Endothelial cell of umbilical vein (primary cell): ENCODE results near the gene CBX4. TPM values are rescaled to one million over a fixed set of nuclear protein-coding genes. Genes with fewer than 3 reads are reported as not detected.

Source experiments
- BruUV-seq: library from RNA; stranded (reverse); fragments of 400-500 nt; replicated peaks from 2 replicates; lab custom pipeline; 2021; lab: Mats Ljungman, UMichigan
- CTCF ChIA-PET: fragments of 300-600, 350-600 bp; sonication (Branson Sonifier 250); formaldehyde crosslinking; loops from one replicate; lab custom pipeline; 2021; ENCODE audit warnings: antibody characterized with exemption, inconsistent platforms; lab: Charles Lee
- POLR2A ChIA-PET: fragments of 300-600, 350-600 bp; sonication (Branson Sonifier 250); formaldehyde crosslinking; loops from one replicate; lab custom pipeline; 2021; ENCODE audit warnings: antibody characterized with exemption, inconsistent platforms; lab: Charles Lee
- DNase-seq: peaks from one replicate; pipeline ENCODE4 v3.0.0-alpha.2; 2011; ENCODE audit warnings: low read depth, low spot score
- FAIRE-seq: peaks from 2 replicates; lab custom pipeline; 2011; peaks lifted over from hg19 to GRCh38; lab: Jason Lieb, UNC
- H2AFZ ChIP-seq: 2 replicates; pipeline ENCODE4 v1.6.0; 2012; ENCODE audit warnings: low read depth, low read length, control low read depth, inconsistent platforms
- H3K27ac ChIP-seq: 2 replicates; pipeline ENCODE4 v1.5.1; 2011; ENCODE audit warnings: low read depth, mild to moderate bottlenecking, control low read depth, low read length, moderate library complexity; ENCODE audit not compliant: insufficient read depth
- H3K27me3 ChIP-seq, 2 experiments: 2 replicates each; pipeline versions ENCODE4 v1.6.0 to v1.6.1; 2011; ENCODE audit warnings: low read length in 2 of 2, mixed read lengths in 1 of 2; ENCODE audit not compliant: control insufficient read depth in 2 of 2, insufficient read depth in 2 of 2
- H3K36me3 ChIP-seq, 2 experiments: 2 replicates in 1 of 2; 3 replicates in 1 of 2; pipeline ENCODE4 v1.5.1; 2011; ENCODE audit warnings: low read length in 2 of 2, mild to moderate bottlenecking in 1 of 2, moderate library complexity in 1 of 2; ENCODE audit not compliant: control insufficient read depth in 2 of 2, insufficient read depth in 2 of 2; ENCODE audit errors: extremely low read depth in 1 of 2
- H3K4me1 ChIP-seq: 3 replicates; pipeline ENCODE4 v1.5.1; 2011; ENCODE audit warnings: mild to moderate bottlenecking, low read length; ENCODE audit not compliant: control insufficient read depth, insufficient read depth; ENCODE audit errors: extremely low read depth
- H3K4me2 ChIP-seq: 2 replicates; pipeline ENCODE4 v1.6.1; 2011; ENCODE audit warnings: low read length, control low read depth, mixed read lengths; ENCODE audit not compliant: insufficient read depth
- H3K4me3 ChIP-seq, 3 experiments: fragments of 200-600 bp in 1 of 3; sonication (generic), shearing (Covaris generic) in 1 of 3; replicated peaks in 1 of 3; 2 replicates each; pipeline ENCODE4 v1.5.1; 2011 to 2016; ENCODE audit warnings: control low read depth in 3 of 3, low read length in 3 of 3, mild to moderate bottlenecking in 2 of 3, inconsistent platforms in 1 of 3, low read depth in 1 of 3, moderate library complexity in 1 of 3; ENCODE audit not compliant: insufficient read depth in 1 of 3
- H3K79me2 ChIP-seq: 2 replicates; pipeline ENCODE4 v1.6.0; 2012; ENCODE audit warnings: low read length, inconsistent platforms; ENCODE audit not compliant: control insufficient read depth, insufficient read depth
- H3K9ac ChIP-seq: replicated peaks from 2 replicates; pipeline ENCODE3; 2011; ENCODE audit warnings: low read length, control low read depth; ENCODE audit not compliant: insufficient read depth; ENCODE audit errors: extremely low read depth
- H3K9me1 ChIP-seq: replicated peaks from 3 replicates; pipeline ENCODE4 v1.6.0; 2011; ENCODE audit warnings: mild to moderate bottlenecking, low read length; ENCODE audit not compliant: control insufficient read depth, insufficient read depth; ENCODE audit errors: extremely low read depth
- H3K9me3 ChIP-seq: replicated peaks from 2 replicates; pipeline ENCODE4 v1.5.1; 2012; ENCODE audit warnings: low read length, inconsistent platforms; ENCODE audit not compliant: control insufficient read depth, insufficient read depth
- H4K20me1 ChIP-seq: replicated peaks from 2 replicates; pipeline ENCODE3; 2011; ENCODE audit warnings: mild to moderate bottlenecking, low read length; ENCODE audit not compliant: control insufficient read depth, insufficient read depth; ENCODE audit errors: extremely low read depth
- CTCF ChIP-seq, 2 donors: IDR thresholded peaks; 1 replicate in 1 of 2; 2 replicates in 1 of 2; pipeline ENCODE4 v1.5.1; 2011; ENCODE audit warnings: low read length in 2 of 2, mild to moderate bottlenecking in 2 of 2, moderate library complexity in 2 of 2, control low read depth in 1 of 2, inconsistent platforms in 1 of 2, low read depth in 1 of 2; ENCODE audit not compliant: insufficient read depth in 1 of 2; ENCODE audit errors: extremely low read depth in 1 of 2
- EZH2 ChIP-seq: IDR thresholded peaks from 2 replicates; pipeline ENCODE4 v1.6.1; 2012; ENCODE audit warnings: borderline replicate concordance, low read depth, mild to moderate bottlenecking, moderate library complexity, low read length, inconsistent platforms; ENCODE audit not compliant: severe bottlenecking
- FOS ChIP-seq: IDR thresholded peaks from 2 replicates; pipeline ENCODE4 v1.6.1; 2011; ENCODE audit warnings: mild to moderate bottlenecking, low read length, moderate library complexity, borderline replicate concordance; ENCODE audit not compliant: insufficient read depth
- GATA2 ChIP-seq: IDR thresholded peaks from 2 replicates; pipeline ENCODE4 v1.7.0; 2011; ENCODE audit warnings: low read depth, mild to moderate bottlenecking, moderate library complexity, mixed read lengths, low read length; ENCODE audit not compliant: insufficient read length, insufficient read depth
- JUN ChIP-seq: IDR thresholded peaks from 2 replicates; pipeline ENCODE4 v1.6.1; 2011; ENCODE audit warnings: borderline replicate concordance, low read depth; ENCODE audit not compliant: insufficient read length, insufficient read depth
- MAX ChIP-seq: IDR thresholded peaks from 2 replicates; pipeline ENCODE4 v1.6.1; 2011; ENCODE audit not compliant: insufficient read depth, insufficient read length
- MYC ChIP-seq: IDR thresholded peaks from one replicate; pipeline ENCODE4 v1.6.1; 2011; ENCODE audit warnings: mild to moderate bottlenecking, low read depth, low read length
- POLR2A ChIP-seq: IDR thresholded peaks from 2 replicates; pipeline ENCODE4 v1.6.1; 2012; ENCODE audit warnings: low read depth, mild to moderate bottlenecking, control low read depth, low read length
- POLR2AphosphoS5 ChIP-seq: IDR thresholded peaks from 2 replicates; pipeline ENCODE4 v1.6.1; 2012; ENCODE audit warnings: low read depth, mild to moderate bottlenecking, control low read depth, low read length, moderate library complexity; ENCODE audit not compliant: insufficient read depth
- dilution Hi-C: fragments of 300-500 bp; cut with MboI; formaldehyde crosslinking; loops from one replicate; pipeline ENCODE4 v1.15.0; 2019; ENCODE audit warnings: low sequenced_read_pairs; ENCODE audit not compliant: extremely low pct_ligation_motif_present
- intact Hi-C: fragments of 100-400 bp; cut with micrococcal nuclease; formaldehyde crosslinking; loops from one replicate; pipeline ENCODE4 v1.10.0; 2022
- polyA plus RNA-seq, 4 experiments: library from polyadenylated mRNA; depleted of rRNA in 3 of 4; stranded (reverse) in 3 of 4; unstranded in 1 of 4; fragments of >200 nt; gene quantifications; 2 replicates each; pipeline versions ENCODE4 v1.2.1 to v1.2.3, GENCODE V29; 2011 to 2012; ENCODE audit warnings: missing spikeins in 1 of 4
- total RNA-seq: library from RNA; stranded (reverse); gene quantifications from 2 replicates; pipeline ENCODE4 v1.2.3, GENCODE V29; 2021

Gene CBX4
- total and polyA plus RNA-seq, 2 donors (not counting 3 experiments of a cell fraction or from before 2014, with no cell fraction given): 7.0 to 12.3 TPM

GRCh38 chr17:79819085-79819484, 20.2 kb downstream of the CBX4 start:
- dilution Hi-C loops: no loop called here
- BruUV-seq: no TSS peak
- Histone ChIP-seq H3K9ac (no peak overlapping the region), H3K4me1 (peaks cover 3% of the 10 kb centered on the region), H3K79me2 (no peaks in the 10 kb centered on the region), H3K9me3 (no peaks in the 10 kb centered on the region), H3K4me3 (no peak overlapping the region), H3K36me3 (no peaks in the 10 kb centered on the region), H2AFZ (no peak overlapping the region), H3K27me3 (peaks cover 39 to 55% of the 10 kb centered on the region in 2 experiments), H4K20me1 (no peaks in the 10 kb centered on the region), H3K27ac (no peak overlapping the region), H3K9me1 (no peaks in the 10 kb centered on the region), H3K4me2 (no peak overlapping the region)
- intact Hi-C loops: no loop called here
- TF ChIP-seq POLR2A (no peak), CTCF (IDR thresholded peaks at IDR 0.05; ENCODE audit: extremely low read depth in 1 of 2, insufficient read depth in 1 of 2, low read depth in 1 of 2, low read length in 2 of 2) (no peak), MYC (no peak), EZH2 (no peak), FOS (no peak), GATA2 (no peak), JUN (no peak), MAX (no peak), POLR2AphosphoS5 (no peak)
- ChIA-PET CTCF (interaction anchor here (0.7 to 2.8 kb wide), 5 partner anchors 10 to 73 kb away, joined by 3 to 12 read pairs (median 4); partner anchors contain the start of gene CBX4), POLR2A (no interaction called here)
- no peak for FAIRE-seq
- no peak for DNase-seq
